HG03103 (cell line): ENCODE measurements around the gene HIBCH.
"Not testable (repeated sequence)": the region's sequence is repeated elsewhere in the genome, so short reads cannot be mapped to it uniquely, and the experiment has no call there.

Source experiments
- ATAC-seq: cut with Tn5 transposase; IDR thresholded peaks from one replicate; pipeline ENCODE4 v1.9.1; 2021; ENCODE audit warnings: low read depth; ENCODE audit not compliant: unreplicated experiment

The HIBCH gene

DNA sequence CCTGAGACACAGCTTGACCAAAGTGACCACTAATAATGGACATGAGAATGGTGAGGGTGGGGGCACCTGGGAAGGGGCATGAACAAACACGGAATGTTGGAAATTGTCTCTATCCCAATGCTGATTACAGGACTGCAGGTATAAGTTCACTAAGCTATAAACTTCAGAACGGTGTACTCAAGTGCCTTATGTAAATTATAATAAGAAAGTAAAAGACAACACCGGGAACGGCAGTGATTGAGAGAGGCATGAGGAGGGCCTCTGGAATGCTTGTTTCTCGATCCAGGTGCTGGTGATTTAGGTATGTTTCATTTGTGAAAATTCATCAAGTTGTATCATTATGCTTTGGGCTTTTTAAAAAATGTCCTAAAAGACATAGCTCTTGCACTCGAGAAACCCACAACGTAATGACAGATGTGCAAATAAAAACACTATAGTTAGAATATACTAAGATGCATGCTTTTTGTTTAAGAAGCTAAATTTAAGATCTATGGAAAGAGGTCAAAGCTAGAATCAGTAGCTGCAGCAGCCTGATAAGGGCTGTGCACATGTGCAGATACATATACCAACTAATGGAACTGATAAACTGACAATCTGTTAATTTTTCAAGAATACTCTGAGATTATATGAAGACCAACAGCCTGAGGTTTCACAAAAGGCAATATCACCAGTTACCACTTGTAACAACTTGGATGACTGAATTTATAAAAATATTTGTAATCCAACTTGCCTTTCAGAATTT lies 7.6 kb downstream of the HIBCH start:
- ATAC-seq = no peak

DNA sequence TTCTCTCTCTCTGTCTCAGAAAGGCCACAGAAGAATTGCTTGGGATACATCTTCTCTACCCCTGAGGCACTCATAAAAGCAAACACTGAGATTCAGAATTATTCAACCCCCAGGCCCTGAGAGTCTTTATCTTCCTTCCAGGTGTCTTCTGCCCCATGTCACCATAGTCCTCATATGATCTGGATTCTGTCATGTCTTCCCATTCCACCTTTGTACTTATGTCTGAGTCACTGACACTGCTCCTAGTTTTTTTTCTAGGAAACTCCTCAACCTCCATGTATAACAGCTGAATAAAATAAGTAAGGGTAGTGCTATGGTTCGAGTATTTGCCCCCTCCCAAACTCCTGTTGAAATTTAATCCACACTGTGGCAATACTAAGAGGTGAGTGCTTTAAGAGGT lies 11.6 kb downstream of the HIBCH start:
- no peak for ATAC-seq

DNA sequence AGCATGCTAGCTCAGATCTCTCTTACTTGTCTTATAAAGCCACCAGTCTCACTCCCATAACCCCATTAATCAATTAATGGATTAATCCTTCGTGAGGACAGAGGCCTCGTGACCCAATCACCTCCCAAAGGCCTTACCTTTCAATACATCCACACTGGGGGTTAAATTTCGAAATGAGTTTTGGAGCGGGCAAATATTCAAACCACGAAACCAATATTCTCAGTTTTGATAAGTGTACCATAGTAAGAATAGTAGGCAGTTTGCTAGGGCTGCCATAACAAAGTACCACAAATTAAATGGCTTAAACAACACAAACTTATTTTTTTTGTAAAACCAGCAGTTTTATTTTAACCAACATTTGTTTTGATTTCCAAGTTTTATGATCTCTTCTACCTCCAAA lies 15.2 kb downstream of the HIBCH start:
- ATAC-seq = no peak

DNA sequence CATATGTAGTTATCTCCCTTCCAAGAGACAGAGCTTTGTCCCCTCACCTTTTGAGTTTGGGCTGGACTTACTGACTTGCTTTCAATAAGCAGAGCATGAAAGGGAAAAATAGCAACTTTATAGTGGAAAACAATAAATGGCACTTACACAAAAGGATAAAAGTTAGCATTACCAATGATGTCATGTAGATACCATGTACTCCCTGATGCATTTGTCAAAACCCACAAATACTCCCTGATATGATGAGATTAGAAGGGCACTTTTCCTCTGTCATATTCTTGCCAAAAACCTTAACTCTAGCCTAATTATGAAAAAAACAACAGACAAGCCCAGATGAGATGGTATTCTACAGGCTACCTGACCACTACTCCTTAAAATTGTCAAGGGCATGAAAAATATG lies 16.0 kb downstream of the HIBCH start:
- no peak for ATAC-seq

DNA sequence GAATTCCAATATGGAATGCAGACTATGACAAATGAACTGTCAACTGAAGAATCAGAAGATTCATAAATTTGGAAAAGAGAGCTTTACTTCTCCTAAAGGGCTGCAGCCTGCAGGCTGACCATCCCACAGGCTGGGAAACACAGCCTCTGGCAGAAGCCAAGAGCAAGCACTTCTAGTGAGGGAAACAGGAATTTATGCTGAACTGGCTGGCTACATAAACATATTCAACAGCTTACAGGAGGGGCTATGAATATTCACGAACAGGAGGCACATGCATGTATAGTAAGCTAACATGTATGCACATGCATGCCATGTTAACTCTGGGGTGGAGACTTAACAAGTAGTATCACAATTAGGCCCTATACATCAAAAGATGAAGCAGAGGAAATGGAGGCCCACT lies 17.6 kb downstream of the HIBCH start:
- ATAC-seq = no peak

DNA sequence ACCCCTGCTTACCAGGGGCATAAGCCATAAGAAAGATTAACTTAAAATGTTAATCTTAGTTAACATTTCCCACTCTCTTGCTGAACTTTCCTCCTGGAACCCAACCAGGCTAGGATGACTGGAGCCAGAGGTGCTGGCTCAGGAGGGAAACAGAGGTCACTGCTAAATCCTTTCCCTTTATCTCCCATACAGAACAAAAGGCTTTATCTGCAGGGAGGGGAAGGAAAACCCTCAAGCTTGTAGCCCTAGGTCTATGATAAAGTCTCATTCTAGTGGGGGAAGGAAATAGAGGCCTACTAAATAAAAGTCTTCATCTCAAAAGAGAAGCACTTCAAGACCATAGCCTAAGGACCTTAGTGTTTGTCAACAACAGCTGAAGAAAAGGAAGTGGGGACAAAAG lies 18.6 kb downstream of the HIBCH start:
- no peak for ATAC-seq

DNA sequence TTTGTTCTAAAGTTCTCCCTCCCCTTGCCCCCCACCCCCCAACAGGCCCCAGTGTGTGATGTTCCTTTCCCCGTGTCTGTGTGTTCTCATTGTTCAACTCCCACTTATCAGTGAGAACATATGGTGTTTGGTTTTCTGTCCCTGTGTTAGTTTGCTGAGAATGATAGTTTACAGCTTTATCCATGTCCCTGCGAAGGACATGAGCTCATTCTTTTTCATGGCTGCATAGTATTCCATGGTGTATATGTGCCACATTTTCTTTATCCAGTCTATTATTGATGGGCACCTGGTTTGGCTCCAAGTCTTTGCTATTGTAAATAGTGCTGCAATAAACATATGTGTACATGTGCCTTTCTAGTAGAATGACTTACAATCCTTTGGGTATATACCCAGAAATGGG lies 21.7 kb downstream of the HIBCH start:
- not testable (repeated sequence) for ATAC-seq

DNA sequence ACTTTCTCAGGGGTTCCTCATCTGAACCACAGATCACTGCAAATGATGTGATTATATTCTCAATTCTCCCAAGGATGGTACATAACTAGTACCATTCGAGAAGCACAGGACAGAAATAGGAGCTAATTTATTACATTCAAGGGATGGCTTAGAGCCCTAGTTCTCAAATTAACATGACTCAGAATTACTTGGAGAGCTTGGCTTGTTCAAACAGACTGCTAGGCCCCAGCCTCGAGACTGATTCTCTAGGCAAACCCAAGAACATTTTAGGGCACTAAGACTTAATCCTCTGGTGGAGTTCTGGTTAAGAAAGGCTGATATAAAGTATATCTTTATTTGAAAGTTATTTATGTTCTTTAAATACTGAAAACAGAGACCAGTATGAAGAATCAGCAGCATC lies 35.8 kb downstream of the HIBCH start:
- ATAC-seq = no peak

DNA sequence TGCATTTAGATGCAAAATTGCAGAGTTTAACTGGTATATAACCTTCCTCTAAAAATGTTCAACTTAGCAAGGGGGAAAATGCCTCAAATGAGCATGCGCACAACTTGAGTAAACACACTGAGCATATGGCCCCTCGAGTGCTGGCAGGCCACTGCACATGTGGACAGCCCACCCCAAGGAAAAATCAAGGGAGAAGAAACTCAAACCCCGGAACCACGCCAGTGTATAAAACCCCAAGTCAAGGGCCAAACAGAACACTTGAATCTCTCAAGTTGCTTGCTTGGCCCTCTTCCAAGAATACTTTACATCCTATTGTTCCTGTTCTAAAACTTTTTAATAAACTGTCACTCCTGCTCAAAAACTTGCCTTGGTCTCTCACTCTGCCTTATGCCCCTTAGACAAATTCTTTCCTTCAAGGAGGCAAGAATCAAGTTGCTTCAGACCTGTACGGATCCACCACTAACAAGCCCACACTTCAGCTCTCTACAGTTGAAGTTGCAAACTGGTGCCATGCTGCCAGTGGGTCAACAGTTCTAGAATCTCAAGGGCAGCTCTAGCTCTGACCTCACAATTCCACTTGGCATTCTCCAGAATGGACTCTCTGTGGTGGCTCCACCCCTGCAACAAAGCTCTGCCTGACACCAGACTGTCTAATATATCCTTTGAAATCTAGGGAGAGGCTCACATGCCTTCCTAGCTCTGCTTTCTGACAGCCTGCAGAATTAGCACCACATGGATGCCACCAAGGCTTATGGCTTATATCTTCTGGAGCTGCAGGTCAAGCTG lies 38.9 kb downstream of the HIBCH start:
- ATAC-seq = no peak

DNA sequence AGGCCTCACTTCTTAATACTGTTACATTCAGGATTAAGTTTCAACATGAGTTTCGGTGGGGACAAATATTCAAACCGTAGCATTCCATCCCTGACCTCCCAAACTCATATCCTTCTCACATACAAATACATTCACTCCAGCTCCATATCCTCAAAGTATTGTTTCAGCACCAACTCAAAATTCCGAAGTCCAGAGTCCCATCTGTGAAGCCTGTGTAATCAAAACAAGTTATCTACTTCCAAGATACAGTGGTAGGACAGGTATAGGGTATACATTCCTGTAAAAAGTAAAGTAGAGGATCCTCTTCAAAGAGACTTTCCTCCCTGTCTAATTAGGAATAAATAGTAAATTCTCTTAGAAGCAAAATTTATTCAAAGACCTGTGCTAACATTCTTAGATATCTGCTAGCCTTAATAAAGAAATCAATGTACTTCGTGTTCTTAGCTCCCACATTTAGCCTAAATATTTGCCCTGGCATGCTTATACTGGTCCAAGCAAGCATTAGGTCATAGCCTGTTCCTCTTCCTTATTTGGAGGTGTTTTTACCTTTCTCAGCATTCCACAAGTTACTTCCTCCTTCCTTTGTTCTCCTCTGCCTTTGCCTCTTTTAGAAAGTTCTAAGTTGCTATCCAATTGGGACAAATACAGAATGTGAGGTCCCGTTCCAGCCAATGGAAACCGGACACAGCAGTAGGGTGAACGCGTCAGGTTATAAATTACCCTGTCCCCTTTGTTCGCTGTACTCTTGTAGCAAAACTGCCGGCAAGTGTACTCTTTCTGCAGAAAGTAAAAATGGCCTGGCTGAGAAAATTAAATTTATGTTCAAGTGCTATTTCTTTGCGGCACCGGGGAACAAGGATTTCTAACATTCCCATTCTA lies 40.1 kb downstream of the HIBCH start:
- not testable (repeated sequence) for ATAC-seq

DNA sequence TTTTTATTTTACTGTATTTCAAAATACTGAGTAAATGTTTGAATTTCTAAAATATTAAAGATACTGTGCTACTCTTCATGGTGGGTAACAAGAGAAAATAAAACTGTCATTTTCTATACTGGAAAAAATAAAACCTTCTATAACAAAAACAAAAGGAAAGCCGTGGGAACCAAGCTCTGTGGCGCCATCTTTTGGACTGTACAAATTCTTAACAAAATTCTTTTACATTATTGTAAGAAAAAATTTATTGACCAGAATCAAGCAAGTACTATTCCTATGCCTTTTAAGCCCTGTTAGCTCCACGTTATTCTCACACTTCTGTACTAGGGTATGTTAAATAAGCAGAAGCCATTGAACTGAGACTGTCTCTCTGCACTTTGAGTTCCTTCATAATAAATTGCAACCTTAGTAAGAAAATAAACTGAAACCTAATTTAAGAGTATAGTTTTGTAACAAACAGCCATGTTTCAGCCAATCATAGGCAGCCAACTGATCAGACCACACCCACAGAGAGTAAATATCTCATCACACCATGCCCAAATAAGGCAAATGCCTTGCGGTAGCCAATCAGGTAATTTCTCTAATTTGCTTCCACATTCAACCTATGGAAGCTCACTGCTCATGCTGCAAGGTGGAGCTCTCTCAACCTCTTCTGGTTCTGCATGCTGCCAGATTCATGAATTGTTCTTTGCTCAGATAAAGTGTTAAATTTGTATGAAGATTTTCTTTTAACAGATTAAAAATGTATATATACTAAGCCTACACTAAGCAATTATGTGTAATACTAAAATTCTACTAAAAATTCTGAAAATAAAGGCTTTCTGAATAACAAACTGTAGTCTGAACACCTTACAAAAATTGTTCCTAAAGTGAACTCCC lies 42.2 kb downstream of the HIBCH start:
- no peak for ATAC-seq

DNA sequence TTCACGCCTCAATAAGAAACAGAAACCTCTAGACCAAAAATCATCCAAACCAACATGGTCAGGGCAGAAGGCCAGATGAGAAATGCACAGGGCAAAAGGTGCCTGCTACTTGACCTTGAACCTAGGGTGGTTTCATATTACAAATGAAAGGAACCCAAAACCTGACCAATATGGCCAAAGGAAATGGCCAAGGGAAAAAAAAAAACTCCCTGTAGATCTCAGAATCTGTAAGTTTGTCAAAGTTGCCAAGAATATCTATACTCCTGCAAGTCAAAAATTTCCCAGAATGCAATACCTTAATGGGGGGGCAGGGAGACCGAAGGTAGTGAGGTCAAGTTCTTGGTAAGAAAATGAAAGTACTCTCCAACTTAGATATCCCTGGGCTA lies 47.2 kb downstream of the HIBCH start:
- ATAC-seq = no peak

DNA sequence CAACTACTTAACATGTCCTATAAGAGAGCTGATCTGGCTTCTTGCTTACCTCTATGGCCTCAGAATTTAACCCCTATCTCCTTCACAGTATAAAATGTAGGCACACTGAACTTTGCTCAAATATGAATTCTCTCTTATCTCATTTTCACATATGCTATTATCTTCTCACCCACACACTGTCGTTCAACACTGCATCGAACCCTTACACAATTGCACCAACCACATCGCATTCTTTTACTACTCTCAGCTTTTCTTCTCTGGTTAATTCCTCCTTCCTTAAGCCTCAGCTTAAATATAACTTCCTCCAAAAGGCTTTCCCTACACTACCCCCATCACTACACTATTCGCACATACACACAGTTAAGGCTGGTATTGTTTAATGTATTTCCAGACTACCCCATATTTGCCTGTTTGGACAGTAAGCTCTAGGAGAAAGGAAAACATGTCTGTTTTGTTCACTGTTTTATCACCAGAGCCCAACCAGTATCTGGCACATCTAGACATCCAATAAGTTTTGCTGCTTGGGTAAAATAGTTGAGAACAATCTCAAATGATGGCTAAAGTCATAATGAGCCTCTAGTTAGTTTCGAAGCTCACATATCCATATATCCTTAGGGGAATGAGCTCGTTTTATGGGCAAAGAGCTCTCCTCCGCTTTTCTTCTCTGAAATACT lies 47.7 kb downstream of the HIBCH start:
- no peak for ATAC-seq

DNA sequence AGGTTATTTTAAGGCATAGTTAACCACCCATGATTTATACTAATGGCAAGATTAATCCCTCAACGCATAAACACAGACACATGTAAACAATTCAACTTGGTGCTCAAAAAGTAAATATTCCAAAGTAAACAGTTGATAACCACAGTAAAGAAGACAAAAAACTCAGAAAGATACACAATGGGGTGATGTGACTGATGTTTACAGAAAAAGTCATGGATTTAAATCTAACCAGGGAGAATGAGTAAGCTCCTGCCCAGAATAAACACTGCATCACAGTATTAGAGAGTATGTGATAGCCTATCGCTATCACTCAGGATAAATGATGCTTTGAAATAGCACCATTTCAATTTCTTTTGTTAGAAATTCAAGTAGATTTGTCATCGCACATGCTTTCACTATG lies 49.3 kb downstream of the HIBCH start:
- ATAC-seq = no peak

DNA sequence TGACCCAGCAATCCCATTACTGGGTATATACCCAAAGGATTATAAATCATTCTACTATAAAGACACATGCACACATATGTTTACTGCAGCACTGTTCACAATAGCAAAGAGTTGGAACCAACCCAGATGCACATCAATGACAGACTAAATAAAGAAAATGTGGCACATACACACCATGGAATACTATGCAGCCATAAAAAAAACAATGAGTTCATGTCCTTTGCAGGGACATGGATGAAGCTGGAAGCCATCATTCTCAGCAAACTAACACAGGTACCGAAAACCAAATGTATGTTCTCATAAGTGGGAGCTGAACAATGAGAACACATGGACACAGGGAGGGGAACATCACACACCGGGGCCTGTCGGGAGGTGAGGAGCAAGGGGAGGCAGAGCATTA lies 49.9 kb downstream of the HIBCH start:
- not testable (repeated sequence) for ATAC-seq

DNA sequence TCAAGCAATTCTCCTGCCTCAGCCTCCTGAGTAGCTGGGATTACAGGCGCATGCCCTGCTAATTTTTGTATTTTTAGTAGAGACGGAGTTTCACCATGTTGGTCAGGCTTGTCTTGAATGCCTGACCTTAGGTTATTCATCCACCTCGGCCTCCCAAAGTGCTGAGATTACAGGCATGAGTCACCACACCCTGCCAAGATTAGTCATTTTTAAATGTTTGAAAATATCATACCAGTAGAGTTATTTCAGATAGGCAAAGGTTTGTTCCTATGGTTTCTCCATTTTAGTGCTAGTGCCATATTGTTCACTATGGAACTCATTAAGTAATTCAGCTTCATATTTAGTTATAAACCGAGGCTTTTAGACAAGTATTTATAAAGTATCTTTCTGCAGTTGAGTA lies 52.3 kb downstream of the HIBCH start:
- ATAC-seq = no peak

DNA sequence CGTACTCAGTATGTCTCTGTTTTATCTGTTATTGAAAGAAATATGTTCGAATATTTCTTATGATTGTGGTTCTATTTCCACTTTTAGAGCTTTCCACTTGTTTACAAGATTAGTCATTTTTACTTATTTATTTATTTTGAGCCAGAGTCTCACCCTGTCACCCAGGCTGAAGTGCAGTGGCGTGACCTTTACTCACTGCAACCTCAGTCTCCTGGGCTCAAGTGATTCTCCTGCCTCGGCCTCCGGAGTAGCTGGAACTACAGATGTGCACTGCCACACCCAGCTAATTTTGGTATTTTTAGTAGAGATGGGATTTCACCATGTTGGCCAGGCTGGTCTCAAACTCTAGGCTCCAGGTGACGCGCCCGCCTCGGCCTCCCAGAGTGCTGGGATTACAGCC lies 53.3 kb downstream of the HIBCH start:
- no peak for ATAC-seq

DNA sequence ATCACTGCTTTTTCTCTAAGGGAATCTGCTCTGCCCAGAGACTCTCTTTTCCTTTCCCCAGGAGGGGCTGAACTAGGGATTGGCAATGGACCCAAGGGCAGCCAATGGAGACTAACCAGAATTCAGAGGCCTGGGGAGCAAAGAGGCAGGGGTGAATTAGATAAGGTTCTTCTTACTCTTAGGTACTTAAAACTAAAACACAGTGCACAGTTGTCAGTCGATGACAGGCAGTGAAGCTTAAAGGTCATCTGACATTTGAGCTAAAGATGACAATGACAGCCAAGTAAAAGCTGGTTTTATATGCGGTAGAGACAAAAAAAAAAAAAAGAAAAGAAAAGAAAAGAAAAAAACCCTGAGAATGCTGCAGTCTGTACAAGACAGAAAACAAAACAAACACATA lies 57.8 kb downstream of the HIBCH start:
- no peak for ATAC-seq

DNA sequence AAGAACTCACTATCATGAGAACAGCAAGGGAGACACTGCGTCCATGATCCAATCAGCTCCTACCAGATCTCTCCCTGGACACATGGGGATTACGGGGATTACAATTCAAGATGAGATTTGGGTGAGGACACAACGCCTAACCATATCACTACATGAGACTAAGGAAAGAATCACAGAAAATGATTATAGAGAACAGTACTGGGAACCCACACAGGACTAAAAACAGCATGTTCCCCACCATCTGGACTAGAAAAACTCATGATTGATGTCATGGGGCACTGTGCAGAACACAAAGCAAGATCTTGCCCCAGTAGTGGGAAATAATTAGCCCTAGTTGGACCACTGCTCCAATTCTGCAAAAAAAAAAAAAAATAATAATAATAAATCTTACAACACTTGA lies 63.5 kb downstream of the HIBCH start:
- no peak for ATAC-seq

DNA sequence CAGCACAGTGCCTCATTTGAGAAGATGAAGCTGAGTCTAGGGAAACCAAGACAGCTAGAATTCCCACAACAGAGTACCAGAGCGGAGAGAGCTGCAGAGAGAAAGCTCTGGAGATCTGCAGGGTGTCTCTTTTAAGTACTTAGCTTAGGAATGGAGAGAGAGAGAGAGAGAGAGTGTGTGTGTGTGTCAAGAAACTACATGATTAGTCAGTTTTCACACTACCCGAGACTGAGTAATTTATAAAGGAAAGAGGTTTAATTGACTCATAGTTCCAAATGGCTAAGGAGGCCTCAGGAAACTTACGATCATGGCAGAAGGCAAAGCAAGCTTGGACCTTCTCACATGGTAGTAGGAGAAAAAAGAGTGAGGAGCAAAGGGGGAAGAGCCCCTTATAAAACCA lies 64.0 kb downstream of the HIBCH start:
- ATAC-seq = no peak
